Neutrophil (primary cell): Measurements from ENCODE around the gene MYL5.

ENCODE experiments used
- H3K27ac ChIP-seq: fragments of 200-600 bp; sonication (generic); 2 replicates; pipeline ENCODE4 v1.5.1; 2016; ENCODE audit warnings: mild to moderate bottlenecking, moderate library complexity
- H3K27me3 ChIP-seq: fragments of 200-600 bp; sonication (generic); 2 replicates; pipeline ENCODE4 v1.6.0; 2016; ENCODE audit warnings: mild to moderate bottlenecking
- H3K36me3 ChIP-seq: fragments of 200-600 bp; sonication (generic); 2 replicates; pipeline ENCODE4 v1.5.1; 2017
- H3K4me1 ChIP-seq, 2 experiments: fragments of 200-600 bp in 1 of 2; sonication (generic) in 1 of 2; 1 replicate in 1 of 2; 2 replicates in 1 of 2; pipeline versions ENCODE4 v1.5.1 to v1.6.1; 2013 to 2016; ENCODE audit warnings: low read depth in 1 of 2, low read length in 1 of 2, mild to moderate bottlenecking in 1 of 2, moderate library complexity in 1 of 2; ENCODE audit not compliant: control insufficient read depth in 1 of 2, insufficient read depth in 1 of 2
- H3K4me3 ChIP-seq, 2 experiments: fragments of 200-600 bp in 1 of 2; sonication (generic) in 1 of 2; 1 replicate in 1 of 2; 2 replicates in 1 of 2; pipeline ENCODE4 v1.5.1; 2013 to 2016; ENCODE audit warnings: low read depth in 1 of 2, low read length in 1 of 2, mild to moderate bottlenecking in 1 of 2, moderate library complexity in 1 of 2
- H3K9me3 ChIP-seq: fragments of 200-600 bp; sonication (generic); 2 replicates; pipeline ENCODE4 v1.5.1; 2016
- TF ChIP-seq, protein P1 (sequence below): fragments of 200-600 bp; sonication (generic); IDR thresholded peaks from 2 replicates; pipeline ENCODE4 v1.5.1; 2016; ENCODE audit warnings: antibody characterized with exemption

The MYL5 gene

DNA sequence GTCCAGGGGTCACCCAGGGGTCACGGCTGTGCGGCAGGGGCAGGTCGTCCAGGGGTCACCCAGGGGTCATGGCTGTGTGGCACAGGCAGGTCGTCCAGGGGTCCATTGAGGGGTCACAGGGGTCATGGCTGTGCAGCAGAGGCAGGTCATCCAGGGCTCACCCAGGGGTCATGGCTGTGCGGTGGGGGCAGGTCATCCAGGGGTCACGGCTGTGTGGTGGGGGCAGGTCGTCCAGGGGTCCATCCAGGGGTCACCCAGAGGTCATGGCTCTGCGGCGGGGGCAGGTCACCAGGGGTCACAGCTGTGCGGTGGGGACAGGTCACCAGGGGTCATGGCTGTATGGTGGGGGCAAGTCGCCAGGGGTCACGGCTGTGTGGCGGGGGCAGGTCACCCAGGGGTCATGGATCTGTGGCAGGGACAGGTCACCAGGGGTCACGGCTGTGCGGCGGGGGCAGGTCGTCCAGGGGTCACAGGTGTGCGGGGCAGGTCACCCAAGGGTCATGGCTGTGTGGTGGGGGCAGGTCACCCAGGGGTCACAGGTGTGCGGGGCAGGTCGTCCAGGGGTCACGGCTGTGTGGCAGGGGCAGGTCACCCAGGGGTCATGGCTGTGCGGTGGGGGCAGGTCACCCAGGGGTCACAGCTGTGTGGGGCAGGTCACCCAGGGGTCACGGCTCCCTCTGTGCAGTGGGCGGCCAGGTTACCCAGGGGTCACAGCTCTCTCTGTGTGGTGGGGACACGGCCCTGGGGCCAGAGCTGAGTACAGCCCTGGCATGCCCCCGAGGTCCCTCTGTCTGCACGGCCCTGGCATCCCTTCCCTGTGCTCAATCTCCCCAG lies 16.3 kb upstream of the MYL5 start:
- Histone ChIP-seq H3K4me1 (peaks cover 0 to under 1% of the 10 kb centered on the region in 2 experiments), H3K4me3 (no peak overlapping the region), H3K36me3 (no peaks in the 10 kb centered on the region), H3K27ac (no peak overlapping the region), H3K9me3 (no peaks in the 10 kb centered on the region), H3K27me3 (no peaks in the 10 kb centered on the region)
- TF ChIP-seq, protein P1, sequence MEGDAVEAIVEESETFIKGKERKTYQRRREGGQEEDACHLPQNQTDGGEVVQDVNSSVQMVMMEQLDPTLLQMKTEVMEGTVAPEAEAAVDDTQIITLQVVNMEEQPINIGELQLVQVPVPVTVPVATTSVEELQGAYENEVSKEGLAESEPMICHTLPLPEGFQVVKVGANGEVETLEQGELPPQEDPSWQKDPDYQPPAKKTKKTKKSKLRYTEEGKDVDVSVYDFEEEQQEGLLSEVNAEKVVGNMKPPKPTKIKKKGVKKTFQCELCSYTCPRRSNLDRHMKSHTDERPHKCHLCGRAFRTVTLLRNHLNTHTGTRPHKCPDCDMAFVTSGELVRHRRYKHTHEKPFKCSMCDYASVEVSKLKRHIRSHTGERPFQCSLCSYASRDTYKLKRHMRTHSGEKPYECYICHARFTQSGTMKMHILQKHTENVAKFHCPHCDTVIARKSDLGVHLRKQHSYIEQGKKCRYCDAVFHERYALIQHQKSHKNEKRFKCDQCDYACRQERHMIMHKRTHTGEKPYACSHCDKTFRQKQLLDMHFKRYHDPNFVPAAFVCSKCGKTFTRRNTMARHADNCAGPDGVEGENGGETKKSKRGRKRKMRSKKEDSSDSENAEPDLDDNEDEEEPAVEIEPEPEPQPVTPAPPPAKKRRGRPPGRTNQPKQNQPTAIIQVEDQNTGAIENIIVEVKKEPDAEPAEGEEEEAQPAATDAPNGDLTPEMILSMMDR, result no peak

DNA sequence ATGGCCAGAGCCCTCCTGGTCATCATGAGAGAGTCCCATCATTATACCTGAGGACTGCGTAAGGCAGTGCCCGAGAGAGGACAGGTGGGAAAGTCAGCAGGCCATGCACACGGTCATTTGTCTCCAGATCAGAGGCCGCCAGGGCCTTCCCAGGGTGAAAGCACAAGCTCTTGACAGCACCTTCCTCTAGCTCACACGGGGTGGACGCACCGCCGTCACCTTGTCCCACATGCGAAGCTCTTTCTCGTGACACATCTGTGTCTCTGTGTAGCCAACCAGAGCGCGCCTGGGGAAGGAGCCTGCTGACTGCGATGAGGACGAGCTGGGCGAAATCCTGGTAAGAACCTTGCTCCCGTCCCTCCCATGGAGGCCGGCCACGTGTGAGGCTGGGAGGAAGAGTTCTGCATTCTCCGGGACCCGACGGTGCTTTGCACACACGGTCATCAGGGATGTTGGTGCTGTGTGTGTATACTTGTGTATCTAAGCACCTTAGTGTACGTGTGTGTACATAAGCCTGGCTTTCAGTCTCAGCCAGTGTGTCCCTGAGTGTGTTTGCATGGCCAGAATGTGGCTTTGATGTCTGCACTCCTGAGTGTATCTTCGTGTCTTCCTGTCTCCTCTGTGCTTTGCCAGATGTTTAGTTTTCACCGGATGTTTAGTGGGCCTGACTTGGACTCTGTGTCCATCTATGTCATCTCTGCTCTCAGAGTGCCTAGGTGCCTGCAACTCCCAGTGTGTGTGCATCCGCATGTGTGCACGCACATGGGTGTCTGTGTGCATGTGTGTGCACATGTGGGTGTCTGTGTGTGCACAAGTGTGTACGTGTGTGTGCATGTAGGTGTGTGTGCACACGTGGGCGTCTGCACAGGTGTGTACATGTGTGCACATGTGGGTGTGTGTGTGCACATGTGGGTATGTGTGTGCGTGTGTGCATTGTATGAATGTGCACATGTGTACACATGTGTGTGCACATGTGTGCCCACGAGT lies 15.4 kb upstream of the MYL5 start:
- Histone ChIP-seq H3K9me3 (no peaks in the 10 kb centered on the region), H3K4me1 (peaks cover 0 to 7% of the 10 kb centered on the region in 2 experiments), H3K27me3 (no peaks in the 10 kb centered on the region), H3K4me3 (no peak overlapping the region), H3K27ac (no peak overlapping the region), H3K36me3 (no peaks in the 10 kb centered on the region)
- TF ChIP-seq, protein P1, result no peak

DNA sequence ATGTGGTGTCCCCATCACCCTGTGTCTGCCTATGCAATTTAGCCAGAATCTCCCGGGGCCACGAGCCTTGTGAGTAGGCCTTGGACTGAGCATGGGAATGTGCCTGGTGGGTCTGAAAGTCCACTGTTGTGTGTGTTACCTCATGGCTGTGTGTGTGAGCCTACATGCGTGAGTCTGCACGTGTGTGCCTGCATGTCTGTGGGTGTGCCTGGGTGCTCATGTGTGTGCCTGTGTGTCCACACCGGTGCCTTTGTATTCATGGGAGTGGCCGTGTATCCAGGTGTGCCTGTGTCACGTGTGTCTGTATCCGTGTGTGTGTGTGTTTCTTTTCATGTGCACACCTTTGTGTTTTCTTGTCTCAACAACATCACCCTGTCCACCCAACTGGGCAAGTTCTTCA lies 14.5 kb upstream of the MYL5 start:
- no peaks in the 10 kb centered on the region for H3K36me3 ChIP-seq
- no peak overlapping the region for H3K4me3 ChIP-seq
- no peaks in the 10 kb centered on the region for H3K27me3 ChIP-seq
- H3K27ac ChIP-seq, result no peak overlapping the region
- TF ChIP-seq, protein P1, result no peak
- H3K4me1 ChIP-seq, result peaks cover 4 to 10% of the 10 kb centered on the region in 2 experiments
- no peaks in the 10 kb centered on the region for H3K9me3 ChIP-seq

DNA sequence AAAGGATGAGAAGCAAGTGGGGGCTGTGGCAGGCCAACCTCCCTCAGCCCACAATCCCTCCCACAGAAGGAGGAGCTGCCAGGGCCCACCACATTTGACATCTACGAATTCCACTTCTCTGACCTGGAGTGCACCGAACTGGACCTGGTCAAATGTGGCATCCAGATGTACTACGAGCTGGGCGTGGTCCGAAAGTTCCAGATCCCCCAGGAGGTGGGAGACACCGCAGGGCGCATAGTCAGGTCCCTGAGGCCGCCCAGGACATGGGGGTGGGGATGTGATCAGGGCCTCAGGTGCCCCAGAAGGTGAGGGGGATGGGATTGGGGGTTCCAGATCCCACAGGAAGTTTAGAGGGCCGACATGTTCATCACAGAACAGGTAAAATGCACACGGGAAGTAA lies 13.9 kb upstream of the MYL5 start:
- H3K4me1 ChIP-seq, result peaks cover 4 to 10% of the 10 kb centered on the region in 2 experiments
- H3K27me3 ChIP-seq, result no peaks in the 10 kb centered on the region
- H3K36me3 ChIP-seq, result no peaks in the 10 kb centered on the region
- no peaks in the 10 kb centered on the region for H3K9me3 ChIP-seq
- H3K27ac ChIP-seq, result no peak overlapping the region
- H3K4me3 ChIP-seq, result no peak overlapping the region
- TF ChIP-seq, protein P1, result no peak

DNA sequence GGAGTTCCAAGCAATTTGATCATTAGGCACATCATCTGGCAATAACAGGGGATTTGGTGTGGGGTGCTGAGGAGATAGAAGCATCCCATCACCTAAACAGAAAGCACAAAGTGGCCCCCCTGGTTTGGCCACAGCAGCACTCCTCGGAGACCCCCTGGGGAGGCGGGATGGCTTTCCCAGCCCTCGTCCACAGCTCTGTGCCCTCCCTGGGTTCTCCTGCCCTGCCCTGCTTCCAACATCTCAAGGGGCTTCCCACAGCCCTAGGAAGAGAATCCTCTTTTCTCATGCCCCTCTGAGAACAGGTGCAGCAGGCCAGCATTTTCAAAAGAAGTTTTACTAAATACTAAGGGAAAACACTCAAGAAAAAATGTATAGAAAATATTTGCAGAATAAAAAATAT lies 13.1 kb upstream of the MYL5 start:
- Histone ChIP-seq H3K36me3 (no peaks in the 10 kb centered on the region), H3K4me3 (no peak overlapping the region), H3K27ac (no peak overlapping the region), H3K9me3 (no peaks in the 10 kb centered on the region), H3K27me3 (no peaks in the 10 kb centered on the region), H3K4me1 (peaks cover 4 to 10% of the 10 kb centered on the region in 2 experiments)
- TF ChIP-seq, protein P1, result no peak
